Ascending aorta (tissue), 2 donors: ENCODE data around the gene SORCS2. TPM values are rescaled to one million over a fixed set of nuclear protein-coding genes. Genes with fewer than 3 reads are reported as not detected.

Experiments
- DNase-seq, 2 donors: peaks; one replicate each; pipeline ENCODE4 v3.0.0-alpha.2; 2019; ENCODE audit warnings: low spot score in 2 of 2
- H3K27ac ChIP-seq, 2 donors: fragments of 200-600 bp; sonication (generic); one replicate each; pipeline ENCODE4 v1.5.1; 2016 to 2017; ENCODE audit warnings: mild to moderate bottlenecking in 1 of 2
- H3K27me3 ChIP-seq: fragments of 200-600 bp; sonication (generic); one replicate; pipeline ENCODE4 v1.5.1; 2017
- H3K36me3 ChIP-seq, 2 donors: fragments of 200-600 bp; sonication (generic); one replicate each; pipeline ENCODE4 v1.5.1; 2016
- H3K4me1 ChIP-seq, 2 donors: fragments of 200-600 bp; sonication (generic); one replicate each; pipeline ENCODE4 v1.5.1; 2016 to 2017; ENCODE audit warnings: mild to moderate bottlenecking in 1 of 2
- H3K4me3 ChIP-seq, 2 donors: fragments of 200-600 bp; sonication (generic); one replicate each; pipeline ENCODE4 v1.5.1; 2016 to 2017; ENCODE audit warnings: mild to moderate bottlenecking in 1 of 2
- H3K9me3 ChIP-seq, 2 donors: fragments of 200-600 bp; sonication (generic); one replicate each; pipeline ENCODE4 v1.5.1; 2016
- intact Hi-C: fragments of 100-400 bp; cut with DNase I; formaldehyde crosslinking; loops from one replicate; pipeline ENCODE4 v1.15.1; 2023
- total RNA-seq: library from RNA; depleted of rRNA; stranded (reverse); fragments of >200 nt; gene quantifications from one replicate; pipeline ENCODE4 v1.1.0, GENCODE V29; 2016
- TF ChIP-seq, protein P1 (sequence below), 3 experiments: fragments of 200-600 bp in 2 of 3; fragments of 450-650 bp in 1 of 3; sonication (generic) in 2 of 3; IDR thresholded peaks; one replicate each; pipeline ENCODE4 v1.5.1; 2016 to 2019; ENCODE audit warnings: antibody characterized with exemption in 3 of 3, mild to moderate bottlenecking in 1 of 3, moderate library complexity in 1 of 3

The SORCS2 gene
- total RNA-seq, 1 donor from 2014 or later, result 0.32 TPM

GRCh38 chr4:7516773-7517144 lies 324.4 kb downstream of the SORCS2 start:
- Histone ChIP-seq H3K27me3 (no peaks in the 10 kb centered on the region), H3K4me3 (no peak overlapping the region), H3K36me3 (no peaks in the 10 kb centered on the region), H3K4me1 (no peaks in the 10 kb centered on the region), H3K9me3 (no peaks in the 10 kb centered on the region), H3K27ac (no peak overlapping the region)
- DNase-seq, result no peak
- TF ChIP-seq, protein P1, sequence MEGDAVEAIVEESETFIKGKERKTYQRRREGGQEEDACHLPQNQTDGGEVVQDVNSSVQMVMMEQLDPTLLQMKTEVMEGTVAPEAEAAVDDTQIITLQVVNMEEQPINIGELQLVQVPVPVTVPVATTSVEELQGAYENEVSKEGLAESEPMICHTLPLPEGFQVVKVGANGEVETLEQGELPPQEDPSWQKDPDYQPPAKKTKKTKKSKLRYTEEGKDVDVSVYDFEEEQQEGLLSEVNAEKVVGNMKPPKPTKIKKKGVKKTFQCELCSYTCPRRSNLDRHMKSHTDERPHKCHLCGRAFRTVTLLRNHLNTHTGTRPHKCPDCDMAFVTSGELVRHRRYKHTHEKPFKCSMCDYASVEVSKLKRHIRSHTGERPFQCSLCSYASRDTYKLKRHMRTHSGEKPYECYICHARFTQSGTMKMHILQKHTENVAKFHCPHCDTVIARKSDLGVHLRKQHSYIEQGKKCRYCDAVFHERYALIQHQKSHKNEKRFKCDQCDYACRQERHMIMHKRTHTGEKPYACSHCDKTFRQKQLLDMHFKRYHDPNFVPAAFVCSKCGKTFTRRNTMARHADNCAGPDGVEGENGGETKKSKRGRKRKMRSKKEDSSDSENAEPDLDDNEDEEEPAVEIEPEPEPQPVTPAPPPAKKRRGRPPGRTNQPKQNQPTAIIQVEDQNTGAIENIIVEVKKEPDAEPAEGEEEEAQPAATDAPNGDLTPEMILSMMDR (IDR thresholded peaks at IDR 0.05), result no peak
- intact Hi-C loops, result no loop called here

- Histone ChIP-seq H3K27me3 (no peaks in the 10 kb centered on the region), H3K36me3 (no peaks in the 10 kb centered on the region)
Observed at GRCh38 chr4:7518871-7519637, 326.7 kb downstream of the SORCS2 start.

GRCh38 chr4:7519638-7520376 lies 327.5 kb downstream of the SORCS2 start:
- intact Hi-C loops, result no loop called here
- no peak overlapping the region for H3K4me3 ChIP-seq
- no peaks in the 10 kb centered on the region for H3K9me3 ChIP-seq
- DNase-seq, result no peak
- H3K27me3 ChIP-seq, result no peaks in the 10 kb centered on the region
- TF ChIP-seq, protein P1 (IDR thresholded peaks at IDR 0.05), result no peak
- H3K36me3 ChIP-seq, result no peaks in the 10 kb centered on the region
- H3K4me1 ChIP-seq, result no peaks in the 10 kb centered on the region
- H3K27ac ChIP-seq, result no peak overlapping the region

More at GRCh38 chr4:7518871-7519637, 326.7 kb downstream of the SORCS2 start:
- no peak for DNase-seq
- Histone ChIP-seq H3K4me1 (no peaks in the 10 kb centered on the region), H3K27ac (no peak overlapping the region), H3K9me3 (no peaks in the 10 kb centered on the region), H3K4me3 (no peak overlapping the region)
- TF ChIP-seq, protein P1 (IDR thresholded peaks at IDR 0.05), result no peak
- intact Hi-C loops, result no loop called here

DNA sequence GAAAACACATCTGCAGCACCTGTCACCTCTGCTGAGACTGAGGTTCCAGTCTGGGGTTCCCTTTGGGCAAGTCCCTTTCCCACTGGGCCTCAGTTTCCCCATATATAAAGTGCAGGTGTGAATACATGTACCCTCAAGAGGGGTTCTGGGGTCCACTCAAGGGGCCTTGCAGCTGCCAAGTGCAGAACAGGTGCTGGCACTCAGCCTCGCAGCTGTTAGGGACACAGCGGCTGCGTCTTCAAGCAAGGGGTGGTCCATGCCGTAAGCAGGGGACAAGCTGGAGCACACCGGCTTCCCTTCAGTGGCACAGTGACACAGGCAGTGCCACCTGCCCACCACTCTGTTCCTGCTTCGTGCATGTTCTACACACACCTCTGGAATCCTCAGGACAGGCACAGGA lies 329.3 kb downstream of the SORCS2 start:
- Histone ChIP-seq H3K27ac (no peak overlapping the region), H3K9me3 (no peaks in the 10 kb centered on the region), H3K4me1 (no peaks in the 10 kb centered on the region), H3K4me3 (no peak overlapping the region), H3K36me3 (no peaks in the 10 kb centered on the region), H3K27me3 (no peaks in the 10 kb centered on the region)
- no peak for DNase-seq
- intact Hi-C loops, result no loop called here
- TF ChIP-seq, protein P1 (IDR thresholded peaks at IDR 0.05), result no peak

GRCh38 chr4:7522452-7523220 lies 330.3 kb downstream of the SORCS2 start:
- intact Hi-C loops, result no loop called here
- Histone ChIP-seq H3K27me3 (no peaks in the 10 kb centered on the region), H3K4me1 (no peaks in the 10 kb centered on the region), H3K27ac (no peak overlapping the region), H3K9me3 (no peaks in the 10 kb centered on the region), H3K36me3 (no peaks in the 10 kb centered on the region), H3K4me3 (no peak overlapping the region)
- DNase-seq, result no peak
- TF ChIP-seq, protein P1 (IDR thresholded peaks at IDR 0.05), result no peak
